Fibroblast of lung (primary cell): Measurements from ENCODE around the gene FBN1. TPM values are rescaled to one million over a fixed set of nuclear protein-coding genes. Genes with fewer than 3 reads are reported as not detected.

ENCODE experiments used
- DNase-seq, 2 donors: peaks; one replicate each; pipeline versions ENCODE4 v3.0.0 to v3.0.0-alpha.2; 2010; ENCODE audit warnings: low read depth in 2 of 2
- H2AFZ ChIP-seq: 2 replicates; pipeline ENCODE4 v1.5.1; 2012; ENCODE audit warnings: low read length, control low read depth, inconsistent platforms
- H3K27ac ChIP-seq: 2 replicates; pipeline ENCODE4 v1.5.1; 2011; ENCODE audit warnings: low read length, control low read depth; ENCODE audit not compliant: insufficient read depth
- H3K27me3 ChIP-seq: 2 replicates; pipeline ENCODE4 v1.5.1; 2011; ENCODE audit warnings: mild to moderate bottlenecking, low read length; ENCODE audit not compliant: control insufficient read depth, insufficient read depth
- H3K36me3 ChIP-seq: 2 replicates; pipeline ENCODE4 v1.5.1; 2011; ENCODE audit warnings: low read length; ENCODE audit not compliant: control insufficient read depth, insufficient read depth
- H3K4me1 ChIP-seq: 2 replicates; pipeline ENCODE4 v1.5.1; 2011; ENCODE audit warnings: low read length; ENCODE audit not compliant: control insufficient read depth, insufficient read depth; ENCODE audit errors: extremely low read depth
- H3K4me2 ChIP-seq: 2 replicates; pipeline ENCODE4 v1.5.1; 2011; ENCODE audit warnings: low read length, control low read depth; ENCODE audit not compliant: insufficient read depth; ENCODE audit errors: extremely low read depth
- H3K4me3 ChIP-seq, 4 experiments: fragments of 200-600 bp in 1 of 4; sonication (generic) in 1 of 4; replicated peaks in 1 of 4; 2 replicates each; pipeline ENCODE4 v1.5.1; 2011 to 2016; ENCODE audit warnings: low read length in 4 of 4, low read depth in 3 of 4, mild to moderate bottlenecking in 3 of 4, control low read depth in 2 of 4, inconsistent platforms in 1 of 4, mixed read lengths in 1 of 4; ENCODE audit not compliant: insufficient read depth in 1 of 4; ENCODE audit errors: control extremely low read depth in 1 of 4
- H3K79me2 ChIP-seq: 2 replicates; pipeline ENCODE4 v1.5.1; 2012; ENCODE audit warnings: mild to moderate bottlenecking, low read length, inconsistent platforms; ENCODE audit not compliant: control insufficient read depth, insufficient read depth
- H3K9ac ChIP-seq: 2 replicates; pipeline ENCODE4 v1.5.1; 2011; ENCODE audit warnings: mild to moderate bottlenecking, low read length, control low read depth; ENCODE audit not compliant: insufficient read depth
- H3K9me3 ChIP-seq: 2 replicates; pipeline ENCODE4 v1.5.1; 2012; ENCODE audit warnings: low read depth, low read length; ENCODE audit not compliant: control insufficient read depth, insufficient read depth
- H4K20me1 ChIP-seq: 2 replicates; pipeline ENCODE4 v1.5.1; 2011; ENCODE audit warnings: low read length; ENCODE audit not compliant: control insufficient read depth, insufficient read depth; ENCODE audit errors: extremely low read depth
- EZH2 ChIP-seq: IDR thresholded peaks from 2 replicates; pipeline ENCODE4 v1.5.1; 2012; ENCODE audit warnings: low read length, control low read depth, mild to moderate bottlenecking; ENCODE audit errors: missing control alignments
- polyA minus RNA-seq: library from RNA; depleted of rRNA, polyadenylated mRNA; stranded (reverse); fragments of >200 nt; gene quantifications from 2 replicates; pipeline ENCODE4 v1.2.3, GENCODE V29; 2011; ENCODE audit warnings: low replicate concordance
- polyA plus RNA-seq, 2 donors: library from polyadenylated mRNA; depleted of rRNA in 1 of 2; stranded (reverse) in 1 of 2; unstranded in 1 of 2; fragments of >200 nt; gene quantifications; 2 replicates each; pipeline ENCODE4 v1.2.1, GENCODE V29; 2011 to 2012; ENCODE audit warnings: missing spikeins in 1 of 2
- total RNA-seq: library from RNA; depleted of rRNA; stranded (reverse); fragments of >200 nt; gene quantifications from 2 replicates; pipeline ENCODE4 v1.2.1, GENCODE V29; 2014
- TF ChIP-seq, protein P1 (sequence below), 2 donors: IDR thresholded peaks in 1 of 2; conservative IDR thresholded peaks in 1 of 2; 1 replicate in 1 of 2; 2 replicates in 1 of 2; pipeline ENCODE4 v1.5.1; 2011 to 2012; ENCODE audit warnings: low read length in 2 of 2, control low read depth in 1 of 2, inconsistent platforms in 1 of 2, low read depth in 1 of 2, mild to moderate bottlenecking in 1 of 2

Gene FBN1
- total RNA-seq (260 and 446 TPM in 2 replicates), polyA plus RNA-seq (243 and 368 TPM in 2 replicates), polyA minus RNA-seq (316 and 342 TPM in 2 replicates)
- polyA plus RNA-seq (2012), result 144 and 241 TPM in 2 replicates

DNA sequence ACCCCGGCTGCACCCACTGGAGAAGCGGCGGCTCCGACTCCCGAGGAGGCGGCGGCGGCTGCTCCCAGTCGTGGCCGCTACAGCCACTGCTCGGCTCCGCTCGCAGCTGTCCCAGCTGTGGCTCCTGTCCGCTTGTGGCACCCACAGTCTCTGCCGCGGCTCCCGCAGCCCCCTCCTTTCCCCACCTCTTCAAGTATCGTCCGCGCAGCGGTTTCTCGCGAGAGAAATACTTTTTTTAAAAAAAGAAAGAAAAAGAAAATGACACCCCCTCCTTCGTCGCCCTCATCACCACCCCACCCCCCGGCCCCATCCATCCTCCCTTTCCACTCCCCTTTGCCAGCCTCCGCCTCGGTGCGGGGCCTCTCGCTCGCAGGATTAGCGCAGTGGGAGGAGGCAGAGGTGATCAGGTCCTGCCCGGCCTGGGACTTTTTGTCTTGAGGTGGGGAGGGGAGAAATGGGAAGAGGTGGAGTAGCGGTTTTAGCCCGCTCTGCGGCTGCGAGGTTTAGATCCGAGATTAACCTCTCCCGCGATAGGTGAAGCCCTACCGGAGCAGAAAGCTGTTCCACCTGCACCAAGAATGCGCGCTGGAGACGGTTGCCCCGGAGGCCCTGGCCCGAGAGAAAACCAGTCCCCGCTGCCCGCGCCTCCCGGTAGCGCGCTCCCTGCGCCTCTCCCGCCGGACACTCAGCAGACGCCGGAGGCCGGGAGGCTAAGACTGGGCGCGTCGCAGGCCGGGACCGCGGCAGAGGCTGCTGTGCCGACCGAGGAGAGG, at the start of gene FBN1:
Gene FBN1 (minus strand): TSS at position 152 of the 773 bp plus-strand sequence. CDS start 940 bp downstream, outside the sequence.
- no peaks in the 10 kb centered on the region for H3K36me3 ChIP-seq
- peak within 1 kb of the TSS; percentile 93 to 98 (median 96) for H3K4me3 ChIP-seq
- peaks cover 7% of the 10 kb centered on the region for H3K4me1 ChIP-seq
- peak within 1 kb of the TSS; percentile 93 for H3K27ac ChIP-seq
- H4K20me1 ChIP-seq, result no peaks in the 10 kb centered on the region
- no peaks in the 10 kb centered on the region for H3K9me3 ChIP-seq
- peak within 1 kb of the TSS; percentile 96 for H3K4me2 ChIP-seq
- no peak for TF ChIP-seq EZH2
- TF ChIP-seq, protein P1, sequence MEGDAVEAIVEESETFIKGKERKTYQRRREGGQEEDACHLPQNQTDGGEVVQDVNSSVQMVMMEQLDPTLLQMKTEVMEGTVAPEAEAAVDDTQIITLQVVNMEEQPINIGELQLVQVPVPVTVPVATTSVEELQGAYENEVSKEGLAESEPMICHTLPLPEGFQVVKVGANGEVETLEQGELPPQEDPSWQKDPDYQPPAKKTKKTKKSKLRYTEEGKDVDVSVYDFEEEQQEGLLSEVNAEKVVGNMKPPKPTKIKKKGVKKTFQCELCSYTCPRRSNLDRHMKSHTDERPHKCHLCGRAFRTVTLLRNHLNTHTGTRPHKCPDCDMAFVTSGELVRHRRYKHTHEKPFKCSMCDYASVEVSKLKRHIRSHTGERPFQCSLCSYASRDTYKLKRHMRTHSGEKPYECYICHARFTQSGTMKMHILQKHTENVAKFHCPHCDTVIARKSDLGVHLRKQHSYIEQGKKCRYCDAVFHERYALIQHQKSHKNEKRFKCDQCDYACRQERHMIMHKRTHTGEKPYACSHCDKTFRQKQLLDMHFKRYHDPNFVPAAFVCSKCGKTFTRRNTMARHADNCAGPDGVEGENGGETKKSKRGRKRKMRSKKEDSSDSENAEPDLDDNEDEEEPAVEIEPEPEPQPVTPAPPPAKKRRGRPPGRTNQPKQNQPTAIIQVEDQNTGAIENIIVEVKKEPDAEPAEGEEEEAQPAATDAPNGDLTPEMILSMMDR (conservative IDR thresholded peaks at IDR 0.05 in 1 of 2, IDR thresholded peaks at IDR 0.05 in 1 of 2; ENCODE audit: low read depth in 1 of 2, low read length in 2 of 2), result no peak
- H3K9ac ChIP-seq, result peak within 1 kb of the TSS; percentile 94
- peak within 1 kb of the TSS; percentile 90 for H2AFZ ChIP-seq
- DNase-seq, result peak; percentile 93 to 94
- no peaks in the 10 kb centered on the region for H3K27me3 ChIP-seq
- peaks cover 47% of the 10 kb centered on the region for H3K79me2 ChIP-seq

DNA sequence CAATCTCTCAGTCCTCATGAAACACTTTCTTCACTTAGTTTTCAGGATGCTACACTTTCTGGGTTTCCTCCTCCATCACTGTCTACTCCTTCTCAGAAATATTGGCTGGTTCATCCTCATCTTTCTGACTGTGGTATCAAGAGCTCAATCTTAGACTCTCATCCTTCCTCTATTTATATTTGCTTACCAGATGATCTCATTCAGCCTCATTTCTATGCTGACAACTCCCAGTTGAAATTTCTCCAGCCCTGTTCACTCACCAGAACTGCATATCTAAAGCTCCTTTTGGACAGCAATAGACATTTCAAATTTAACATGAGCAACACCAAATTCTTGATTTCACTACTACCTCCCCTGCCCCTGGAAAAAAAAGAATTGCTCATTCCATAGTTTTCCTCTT, 48.0 kb upstream of the FBN1 start:
- Histone ChIP-seq H4K20me1 (no peaks in the 10 kb centered on the region), H3K27me3 (no peaks in the 10 kb centered on the region), H3K79me2 (no peaks in the 10 kb centered on the region), H3K36me3 (no peaks in the 10 kb centered on the region), H3K27ac (no peak overlapping the region), H2AFZ (no peak overlapping the region), H3K9me3 (no peaks in the 10 kb centered on the region), H3K4me2 (no peak overlapping the region), H3K4me1 (peaks cover 12% of the 10 kb centered on the region), H3K4me3 (no peak overlapping the region), H3K9ac (no peak overlapping the region)
- TF ChIP-seq EZH2, result no peak
- TF ChIP-seq, protein P1 (conservative IDR thresholded peaks at IDR 0.05 in 1 of 2, IDR thresholded peaks at IDR 0.05 in 1 of 2; ENCODE audit: low read depth in 1 of 2, low read length in 2 of 2), result no peak
- DNase-seq, result peak; percentile 43 to 85

DNA sequence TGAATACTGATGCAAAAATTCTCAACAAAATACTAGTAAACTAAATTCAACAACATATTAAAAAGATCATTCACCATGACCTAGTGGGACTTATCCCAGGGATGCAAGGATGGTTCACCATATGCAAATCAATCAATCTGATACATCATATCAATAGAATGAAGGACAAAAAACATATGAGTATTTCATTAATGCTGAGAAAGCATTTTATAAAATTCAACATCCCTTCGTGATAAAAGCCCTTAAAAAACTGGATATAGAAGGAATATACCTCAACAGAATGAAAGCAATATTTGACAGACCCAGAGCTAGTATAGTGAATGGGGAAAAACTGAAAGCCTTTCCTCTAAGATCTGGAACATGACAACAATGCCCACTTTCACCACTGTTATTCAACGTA, 43.0 kb upstream of the FBN1 start:
- H3K4me1 ChIP-seq, result no peaks in the 10 kb centered on the region
- no peak overlapping the region for H2AFZ ChIP-seq
- DNase-seq, result no peak
- no peak overlapping the region for H3K9ac ChIP-seq
- H3K4me2 ChIP-seq, result no peak overlapping the region
- TF ChIP-seq, protein P1 (conservative IDR thresholded peaks at IDR 0.05 in 1 of 2, IDR thresholded peaks at IDR 0.05 in 1 of 2; ENCODE audit: low read depth in 1 of 2, low read length in 2 of 2), result no peak
- TF ChIP-seq EZH2, result no peak
- no peaks in the 10 kb centered on the region for H3K36me3 ChIP-seq
- H3K27ac ChIP-seq, result no peak overlapping the region
- H4K20me1 ChIP-seq, result no peaks in the 10 kb centered on the region
- no peaks in the 10 kb centered on the region for H3K27me3 ChIP-seq
- H3K4me3 ChIP-seq, result no peak overlapping the region
- no peaks in the 10 kb centered on the region for H3K9me3 ChIP-seq
- no peaks in the 10 kb centered on the region for H3K79me2 ChIP-seq
